NT2/D1 (cell line): ENCODE measurements around the gene SIGLEC1.

Experiments used
- DNase-seq: peaks from one replicate; pipeline ENCODE4 v3.0.0-alpha.2; 2011; ENCODE audit warnings: low read depth, low spot score
- H3K27me3 ChIP-seq: 2 replicates; pipeline ENCODE4 v1.6.0; 2011; ENCODE audit warnings: mild to moderate bottlenecking; ENCODE audit not compliant: insufficient read length, insufficient read depth
- H3K36me3 ChIP-seq: 2 replicates; pipeline ENCODE4 v1.6.1; 2011; ENCODE audit warnings: mild to moderate bottlenecking, low read length, mixed read lengths; ENCODE audit not compliant: insufficient read depth, insufficient read length
- H3K4me1 ChIP-seq: 2 replicates; pipeline ENCODE4 v1.5.1; 2011; ENCODE audit not compliant: insufficient read depth, insufficient read length
- H3K4me3 ChIP-seq: 2 replicates; pipeline ENCODE4 v1.5.1; 2011; ENCODE audit warnings: low read depth; ENCODE audit not compliant: insufficient read length
- H3K9ac ChIP-seq: 2 replicates; pipeline ENCODE4 v1.6.0; 2011; ENCODE audit warnings: low read depth; ENCODE audit not compliant: insufficient read length
- H3K9me3 ChIP-seq: 2 replicates; pipeline ENCODE4 v1.5.1; 2011; ENCODE audit warnings: mild to moderate bottlenecking, low read length; ENCODE audit not compliant: insufficient read depth
- SUZ12 ChIP-seq: IDR thresholded peaks from 2 replicates; pipeline ENCODE4 v1.6.1; 2011; ENCODE audit not compliant: insufficient read length, insufficient read depth; ENCODE audit errors: extremely low read depth
- YY1 ChIP-seq: IDR thresholded peaks from 2 replicates; pipeline ENCODE4 v1.6.1; 2011; ENCODE audit not compliant: insufficient read length, insufficient read depth
- ZNF274 ChIP-seq: IDR thresholded peaks from 2 replicates; pipeline ENCODE4 v1.6.1; 2011; ENCODE audit warnings: mild to moderate bottlenecking, low read depth, low read length

Gene SIGLEC1

DNA sequence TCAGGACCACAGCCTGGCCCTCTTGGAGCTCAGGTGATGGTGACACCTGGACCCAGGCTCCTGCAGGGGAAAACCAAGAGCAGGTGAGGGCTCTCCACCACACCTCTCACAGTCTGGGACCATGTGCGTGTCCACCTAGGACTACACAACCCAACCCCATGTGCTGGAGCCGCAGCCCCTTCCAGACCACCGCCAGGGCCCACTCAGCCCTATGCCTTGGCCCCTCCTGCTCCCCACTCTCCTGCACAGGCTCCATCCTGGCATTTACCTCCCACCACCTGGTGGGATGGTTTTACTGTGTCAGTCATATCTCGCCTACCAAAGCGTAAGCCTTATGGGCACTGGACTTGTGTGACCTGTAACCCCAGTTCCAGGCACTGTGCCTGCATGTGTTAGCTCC, 17.5 kb downstream of the SIGLEC1 start:
- Histone ChIP-seq H3K4me1 (peaks cover 10% of the 10 kb centered on the region), H3K9ac (no peak overlapping the region), H3K36me3 (no peaks in the 10 kb centered on the region), H3K4me3 (no peak overlapping the region), H3K27me3 (no peaks in the 10 kb centered on the region), H3K9me3 (peaks cover 7% of the 10 kb centered on the region; the same call in 1 of the 2 replicates)
- TF ChIP-seq SUZ12 (no peak), YY1 (no peak)
- no peak for DNase-seq

DNA sequence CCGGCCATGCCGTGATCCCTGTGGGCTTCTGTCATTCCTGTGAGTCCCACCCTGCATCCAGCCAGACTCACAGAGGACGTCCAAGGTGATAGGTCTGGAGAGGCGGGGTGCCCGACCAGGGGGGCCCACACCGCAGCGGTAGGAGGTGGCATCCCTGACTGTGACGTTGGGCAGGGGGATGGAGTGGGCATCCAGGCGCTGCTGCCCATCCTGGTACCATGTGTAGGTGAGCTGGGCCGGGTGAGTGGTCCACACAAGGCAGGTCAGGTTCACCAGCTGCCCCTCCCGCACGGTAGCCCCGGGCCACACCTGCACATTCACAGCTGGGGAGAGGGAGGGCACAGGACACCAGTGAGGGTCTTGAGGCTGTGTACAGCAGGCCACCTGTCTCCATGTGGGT, 19.0 kb downstream of the SIGLEC1 start:
- Histone ChIP-seq H3K27me3 (no peaks in the 10 kb centered on the region), H3K4me1 (peaks cover 10% of the 10 kb centered on the region), H3K4me3 (no peak overlapping the region), H3K36me3 (no peaks in the 10 kb centered on the region), H3K9ac (no peak overlapping the region), H3K9me3 (peaks cover 7% of the 10 kb centered on the region; the same call in 1 of the 2 replicates)
- TF ChIP-seq YY1, result no peak
- DNase-seq, result no peak

DNA sequence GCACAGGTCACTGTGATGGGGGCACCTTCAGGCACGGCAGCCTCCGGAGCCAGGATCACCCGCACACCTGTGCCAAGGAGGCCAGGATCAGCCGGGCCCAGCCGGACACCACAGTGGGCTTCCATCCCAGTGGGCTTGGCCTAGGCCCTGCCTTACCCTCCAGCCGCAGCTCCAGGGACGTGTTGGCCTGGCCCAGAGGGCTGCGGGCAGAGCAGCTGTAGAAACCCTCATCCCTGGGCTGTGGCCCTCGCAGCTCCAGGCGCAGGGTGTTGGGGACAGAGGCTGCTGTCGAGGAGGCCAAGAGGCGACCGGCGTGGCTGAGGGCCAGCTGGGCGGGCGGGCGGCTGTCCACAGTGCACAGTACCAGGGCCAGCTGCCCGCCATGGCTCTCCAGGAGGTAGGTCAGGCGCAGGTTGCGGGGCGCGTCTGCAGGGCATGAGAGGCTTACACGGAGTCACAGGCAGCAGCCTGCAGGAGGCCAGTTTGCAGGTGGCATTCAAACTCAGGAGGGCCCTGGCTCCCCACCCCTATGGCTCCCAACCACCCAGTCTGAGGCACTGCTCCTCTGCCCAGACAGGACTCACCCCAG, 19.6 kb downstream of the SIGLEC1 start:
- H3K27me3 ChIP-seq, result no peaks in the 10 kb centered on the region

DNA sequence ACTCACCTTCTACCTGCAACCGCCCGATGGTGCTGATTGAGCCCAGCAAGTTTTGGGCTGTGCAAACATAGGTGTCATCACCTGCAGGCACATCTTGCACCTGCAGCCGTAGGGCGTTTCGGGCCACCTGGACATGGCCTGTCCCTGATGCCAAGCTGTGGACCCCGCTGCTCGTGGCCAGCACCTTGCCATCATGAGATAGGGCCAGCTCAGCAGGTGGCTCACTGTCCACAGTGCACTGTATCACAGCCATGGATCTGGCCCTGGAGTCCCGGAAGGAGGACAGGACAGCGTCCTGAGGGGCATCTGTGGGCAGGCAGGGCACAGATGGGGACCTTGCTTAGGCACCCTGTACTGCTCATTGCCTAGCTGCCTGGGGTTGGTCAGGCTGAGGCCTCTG, 20.5 kb downstream of the SIGLEC1 start:
- Histone ChIP-seq H3K9me3 (peaks cover 7% of the 10 kb centered on the region; the same call in 1 of the 2 replicates), H3K27me3 (no peaks in the 10 kb centered on the region), H3K9ac (no peak overlapping the region), H3K4me1 (peaks cover under 1% of the 10 kb centered on the region), H3K36me3 (no peaks in the 10 kb centered on the region), H3K4me3 (no peak overlapping the region)
- TF ChIP-seq ZNF274, result no peak
- no peak for TF ChIP-seq YY1
- TF ChIP-seq SUZ12, result no peak
- DNase-seq, result no peak

More for the DNA sequence above, 19.6 kb downstream of the SIGLEC1 start:
- H3K36me3 ChIP-seq, result no peaks in the 10 kb centered on the region
- DNase-seq, result no peak
- no peak overlapping the region for H3K4me3 ChIP-seq
- peaks cover 7% of the 10 kb centered on the region; the same call in 1 of the 2 replicates for H3K9me3 ChIP-seq
- no peak overlapping the region for H3K9ac ChIP-seq
- no peak for TF ChIP-seq YY1
- TF ChIP-seq ZNF274, result no peak
- TF ChIP-seq SUZ12, result no peak
- peaks cover 10% of the 10 kb centered on the region for H3K4me1 ChIP-seq

DNA sequence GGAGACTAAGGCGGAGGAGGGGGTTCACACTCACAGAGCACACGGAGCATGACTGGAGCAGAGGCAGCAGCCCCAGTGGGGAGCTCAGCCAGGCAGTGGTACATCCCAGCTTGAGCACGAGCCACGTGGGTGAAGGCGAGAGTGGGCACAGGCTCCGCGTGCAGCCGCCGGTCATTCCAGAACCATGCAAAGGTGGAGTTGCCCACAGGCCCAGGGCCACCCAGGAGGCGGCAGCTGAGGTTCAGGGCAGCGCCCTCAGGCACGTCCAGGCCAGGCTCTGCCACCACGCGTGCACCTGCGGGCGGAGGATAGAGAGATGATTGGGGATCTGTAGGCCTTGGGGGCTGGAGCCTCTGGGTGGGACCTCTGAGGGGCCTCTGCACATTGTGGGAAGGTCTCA, 21.1 kb downstream of the SIGLEC1 start:
- TF ChIP-seq YY1 (no peak), SUZ12 (no peak), ZNF274 (no peak)
- Histone ChIP-seq H3K9ac (no peak overlapping the region), H3K4me3 (no peak overlapping the region)

DNA sequence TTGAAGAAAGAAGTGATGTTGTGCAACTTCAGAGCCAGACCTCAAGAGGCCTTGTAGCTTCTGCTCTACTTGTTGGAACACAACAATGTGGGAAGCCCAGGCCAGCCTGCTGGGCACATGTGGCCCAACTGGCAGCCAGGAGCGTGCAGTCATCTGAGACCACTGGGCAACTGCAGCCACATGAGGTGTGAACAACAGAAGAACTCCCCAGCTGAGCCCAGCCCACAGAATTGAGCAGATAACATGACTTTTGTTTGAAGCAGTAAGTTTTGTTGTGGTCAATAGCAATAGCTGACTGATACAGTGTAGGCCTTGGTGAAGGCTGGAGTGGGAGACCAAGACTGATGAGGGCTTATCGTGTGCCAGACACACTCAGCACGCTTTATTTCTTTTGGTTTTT, 22.0 kb downstream of the SIGLEC1 start:
- Histone ChIP-seq H3K4me1 (no peaks in the 10 kb centered on the region), H3K9me3 (no peaks in the 10 kb centered on the region), H3K4me3 (no peak overlapping the region), H3K27me3 (no peaks in the 10 kb centered on the region), H3K9ac (no peak overlapping the region), H3K36me3 (no peaks in the 10 kb centered on the region)
- no peak for DNase-seq
- no peak for TF ChIP-seq YY1
- TF ChIP-seq SUZ12, result no peak
- no peak for TF ChIP-seq ZNF274

More for the DNA sequence above, 21.1 kb downstream of the SIGLEC1 start:
- no peaks in the 10 kb centered on the region for H3K4me1 ChIP-seq
- H3K9me3 ChIP-seq, result peaks cover 3% of the 10 kb centered on the region; the same call in 1 of the 2 replicates
- H3K36me3 ChIP-seq, result no peaks in the 10 kb centered on the region
- H3K27me3 ChIP-seq, result no peaks in the 10 kb centered on the region
- DNase-seq, result no peak

DNA sequence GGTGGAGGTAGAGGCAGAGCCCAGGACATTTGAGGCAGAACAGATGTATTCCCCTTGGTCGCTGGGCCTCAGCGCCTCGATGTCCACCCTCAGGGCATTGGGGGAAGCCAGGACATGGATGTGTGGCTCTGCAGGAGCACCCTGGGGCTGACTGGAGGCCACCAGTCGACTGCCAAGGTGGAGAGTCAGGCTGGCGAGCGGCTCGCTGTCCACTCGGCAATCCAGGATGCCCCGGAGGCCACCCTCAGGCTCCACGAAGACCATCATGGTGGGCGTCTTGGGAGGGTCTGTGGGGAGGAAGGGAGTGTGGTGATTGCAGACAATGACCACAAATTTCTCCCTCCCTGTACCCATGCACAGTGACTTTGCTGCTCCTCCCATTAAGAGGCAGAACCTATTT, 22.4 kb downstream of the SIGLEC1 start:
- Histone ChIP-seq H3K27me3 (no peaks in the 10 kb centered on the region), H3K9ac (no peak overlapping the region), H3K4me1 (no peaks in the 10 kb centered on the region), H3K36me3 (no peaks in the 10 kb centered on the region), H3K9me3 (no peaks in the 10 kb centered on the region), H3K4me3 (no peak overlapping the region)
- TF ChIP-seq SUZ12, result no peak
- no peak for TF ChIP-seq YY1
- no peak for TF ChIP-seq ZNF274
- no peak for DNase-seq
